CD14-positive monocyte (primary cell): ENCODE results near the gene MAD1L1. TPM values are rescaled to one million over a fixed set of nuclear protein-coding genes. Genes with fewer than 3 reads are reported as not detected.

Experiments used
- DNase-seq, 3 donors: peaks; one replicate each; pipeline ENCODE4 v3.0.0-alpha.2; 2011 to 2022
- H2AFZ ChIP-seq: 2 replicates; pipeline ENCODE4 v1.6.0; 2012; ENCODE audit warnings: mild to moderate bottlenecking, low read depth, low read length, inconsistent platforms; ENCODE audit not compliant: insufficient read depth, poor library complexity, severe bottlenecking
- H3K27ac ChIP-seq, 2 donors: 1 replicate in 1 of 2; 2 replicates in 1 of 2; pipeline ENCODE4 v1.5.1; 2012 to 2013; ENCODE audit warnings: low read length in 2 of 2, control low read depth in 1 of 2, inconsistent platforms in 1 of 2, low read depth in 1 of 2, mild to moderate bottlenecking in 1 of 2
- H3K27me3 ChIP-seq, 2 donors: one replicate each; pipeline versions ENCODE4 v1.6.0 to v1.6.1; 2011 to 2013; ENCODE audit warnings: low read length in 2 of 2; ENCODE audit not compliant: control insufficient read depth in 2 of 2, insufficient read depth in 2 of 2
- H3K36me3 ChIP-seq, 2 donors: replicated peaks in 1 of 2; 1 replicate in 1 of 2; 2 replicates in 1 of 2; pipeline versions ENCODE4 v1.5.1 to v1.6.1; 2012 to 2013; ENCODE audit warnings: low read length in 2 of 2, control low read depth in 1 of 2, inconsistent platforms in 1 of 2, mild to moderate bottlenecking in 1 of 2; ENCODE audit not compliant: insufficient read depth in 2 of 2, control insufficient read depth in 1 of 2
- H3K4me1 ChIP-seq, 2 donors: 1 replicate in 1 of 2; 2 replicates in 1 of 2; pipeline versions ENCODE4 v1.5.1 to v1.6.1; 2012 to 2013; ENCODE audit warnings: low read length in 2 of 2, control low read depth in 1 of 2, inconsistent platforms in 1 of 2, mild to moderate bottlenecking in 1 of 2, moderate library complexity in 1 of 2; ENCODE audit not compliant: insufficient read depth in 2 of 2, control insufficient read depth in 1 of 2
- H3K4me2 ChIP-seq: replicated peaks from 2 replicates; pipeline ENCODE3; 2012; ENCODE audit warnings: low read length, moderate library complexity, mild to moderate bottlenecking; ENCODE audit not compliant: poor library complexity, severe bottlenecking; ENCODE audit errors: extremely low read depth
- H3K4me3 ChIP-seq, 3 experiments: fragments of 200-600 bp in 1 of 3; sonication (generic) in 1 of 3; replicated peaks in 1 of 3; 1 replicate in 2 of 3; 2 replicates in 1 of 3; pipeline ENCODE4 v1.5.1; 2011 to 2013; ENCODE audit warnings: low read length in 3 of 3, mild to moderate bottlenecking in 3 of 3, control low read depth in 2 of 3, low read depth in 2 of 3, inconsistent platforms in 1 of 3, moderate library complexity in 1 of 3
- H3K79me2 ChIP-seq: 2 replicates; pipeline ENCODE4 v1.6.0; 2012; ENCODE audit warnings: mild to moderate bottlenecking, control low read depth, inconsistent platforms, low read length, moderate library complexity; ENCODE audit not compliant: insufficient read depth
- H3K9ac ChIP-seq: 2 replicates; pipeline ENCODE4 v1.6.0; 2017; ENCODE audit warnings: low read length, mild to moderate bottlenecking; ENCODE audit not compliant: insufficient read depth, poor library complexity, severe bottlenecking
- H3K9me3 ChIP-seq, 2 donors: replicated peaks in 1 of 2; 1 replicate in 1 of 2; 2 replicates in 1 of 2; pipeline versions ENCODE4 v1.5.1 to v1.6.1; 2012 to 2013; ENCODE audit warnings: low read length in 2 of 2, control low read depth in 1 of 2; ENCODE audit not compliant: control insufficient read depth in 1 of 2, insufficient read depth in 1 of 2
- H4K20me1 ChIP-seq: 2 replicates; pipeline ENCODE4 v1.6.0; 2012; ENCODE audit warnings: mild to moderate bottlenecking, low read length, control low read depth, moderate library complexity; ENCODE audit not compliant: insufficient read depth
- H3K27ac Mint-ChIP-seq, 7 donors: one replicate each; pipeline ENCODE4 v1.8.0; 2020; ENCODE audit warnings: mild to moderate bottlenecking in 7 of 7, mixed read lengths in 7 of 7, moderate library complexity in 6 of 7, inconsistent platforms in 2 of 7
- H3K27me3 Mint-ChIP-seq, 3 donors: one replicate each; pipeline ENCODE4 v1.8.0; 2021 to 2022; ENCODE audit warnings: low read depth in 3 of 3, mild to moderate bottlenecking in 3 of 3, mixed read lengths in 3 of 3, moderate library complexity in 3 of 3, inconsistent platforms in 1 of 3
- H3K36me3 Mint-ChIP-seq, 2 donors: one replicate each; pipeline ENCODE4 v1.8.0; 2020; ENCODE audit warnings: mixed read lengths in 2 of 2, inconsistent platforms in 1 of 2, mild to moderate bottlenecking in 1 of 2
- H3K4me1 Mint-ChIP-seq: one replicate; pipeline ENCODE4 v1.8.0; 2020; ENCODE audit warnings: mild to moderate bottlenecking, mixed read lengths
- H3K4me3 Mint-ChIP-seq, 2 donors: one replicate each; pipeline ENCODE4 v1.8.0; 2020; ENCODE audit warnings: mild to moderate bottlenecking in 2 of 2, mixed read lengths in 2 of 2, moderate library complexity in 1 of 2
- H3K9me3 Mint-ChIP-seq, 7 donors: one replicate each; pipeline ENCODE4 v1.8.0; 2020 to 2022; ENCODE audit warnings: mixed read lengths in 7 of 7, mild to moderate bottlenecking in 6 of 7, moderate library complexity in 6 of 7, inconsistent platforms in 2 of 7
- CTCF ChIP-seq: fragments of 200-600 bp; IDR thresholded peaks from one replicate; pipeline ENCODE4 v1.8.0; 2022; ENCODE audit warnings: antibody characterized with exemption, mild to moderate bottlenecking
- WGBS: methylation state at CpG from one replicate; pipeline ENCODE4 v1.1.5; 2013; ENCODE audit warnings: missing lambda C conversion rate; ENCODE audit not compliant: insufficient coverage; 5-methylcytosine and 5-hydroxymethylcytosine counted together
- intact Hi-C, 2 donors: fragments of 100-400 bp; cut with micrococcal nuclease; formaldehyde crosslinking; loops; one replicate each; pipeline versions ENCODE4 v1.15.0 to v1.15.1; 2023
- polyA plus RNA-seq, 3 donors: library from polyadenylated mRNA; depleted of rRNA in 1 of 3; unstranded in 2 of 3; stranded (reverse) in 1 of 3; fragments of 300-500 nt in 2 of 3; fragments of >200 nt in 1 of 3; fragmentation: Illumina TruSeq in 2 of 3; gene quantifications; 1 replicate in 2 of 3; 2 replicates in 1 of 3; pipeline ENCODE4 v1.2.3, GENCODE V29; 2012 to 2021

MAD1L1 gene
- polyA plus RNA-seq, 3 donors, result 22.0 to 39.4 (median 33.2) TPM

GRCh38 chr7:2074691-2075090, 158.1 kb downstream of the MAD1L1 start:
- Mint-ChIP-seq H3K4me1 (peaks cover 35% of the 10 kb centered on the region), H3K27ac (no peak overlapping the region), H3K9me3 (peaks cover 0 to 3% (median 0%) of the 10 kb centered on the region in 7 donors), H3K36me3 (peaks cover 29 to 33% of the 10 kb centered on the region in 2 donors), H3K27me3 (peaks cover 0 to 3% (median 3%) of the 10 kb centered on the region in 3 donors), H3K4me3 (no peak overlapping the region)
- no peaks in the 10 kb centered on the region for H3K36me3 ChIP-seq
- no peak overlapping the region for H3K4me3 ChIP-seq
- H2AFZ ChIP-seq, result no peak overlapping the region
- no peak overlapping the region for H3K9ac ChIP-seq
- DNase-seq, result no peak
- no peaks in the 10 kb centered on the region for H3K27me3 ChIP-seq
- TF ChIP-seq CTCF, result no peak
- H4K20me1 ChIP-seq, result no peaks in the 10 kb centered on the region
- peaks cover 6 to 26% of the 10 kb centered on the region in 2 donors for H3K4me1 ChIP-seq
- 19% methylated on average over 17 of the region's 17 CpGs for WGBS
- no peaks in the 10 kb centered on the region for H3K79me2 ChIP-seq
- no peaks in the 10 kb centered on the region for H3K9me3 ChIP-seq
- no peak overlapping the region for H3K4me2 ChIP-seq
- intact Hi-C loops, result no loop called here
- H3K27ac ChIP-seq, result no peak overlapping the region

- Mint-ChIP-seq H3K4me3 (no peak overlapping the region), H3K9me3 (peaks cover 0 to 3% (median 0%) of the 10 kb centered on the region in 7 donors), H3K27me3 (peaks cover 0 to 3% (median 3%) of the 10 kb centered on the region in 3 donors), H3K4me1 (peaks cover 26% of the 10 kb centered on the region), H3K36me3 (peaks cover 35 to 47% of the 10 kb centered on the region in 2 donors), H3K27ac (no peak overlapping the region)
- Histone ChIP-seq H3K4me3 (no peak overlapping the region), H3K79me2 (no peaks in the 10 kb centered on the region), H3K4me2 (no peak overlapping the region), H3K27me3 (no peaks in the 10 kb centered on the region), H2AFZ (no peak overlapping the region), H3K9ac (no peak overlapping the region), H3K9me3 (no peaks in the 10 kb centered on the region), H3K4me1 (peaks cover 6 to 19% of the 10 kb centered on the region in 2 donors), H4K20me1 (no peaks in the 10 kb centered on the region), H3K27ac (no peak overlapping the region), H3K36me3 (peaks cover 13 to 14% of the 10 kb centered on the region in 2 donors)
- intact Hi-C loops, result no loop called here
- WGBS, result 85% methylated on average over 5 of the region's 13 CpGs
- no peak for DNase-seq
- TF ChIP-seq CTCF, result no peak
Measured at GRCh38 chr7:2072798-2073197, 159.9 kb downstream of the MAD1L1 start.
